ENCODE data around the gene PTPRN2. TPM values are rescaled to one million over a fixed set of nuclear protein-coding genes. Genes with fewer than 3 reads are reported as not detected.

The PTPRN2 gene
- total RNA-seq, 1 experiment from 2014 or later: 1.1 TPM

- Histone ChIP-seq H3K4me3 (ENCODE audit: low read depth in 2 of 2, low read length in 2 of 2) (no peak overlapping the region), H3K4me1 (ENCODE audit: control insufficient read depth, insufficient read depth, low read length) (no peaks in the 10 kb centered on the region), H3K27me3 (ENCODE audit: control insufficient read depth, insufficient read depth, low read length) (peaks cover 2% of the 10 kb centered on the region), H3K36me3 (ENCODE audit: control insufficient read depth, insufficient read depth, low read length) (no peaks in the 10 kb centered on the region), H3K9me3 (ENCODE audit: control insufficient read depth, insufficient read depth, low read depth, low read length) (no peaks in the 10 kb centered on the region), H3K27ac (ENCODE audit: low read length) (no peak overlapping the region)
- no peak for DNase-seq (ENCODE audit: low read depth, low spot score)
- in situ Hi-C loops (cut with HindIII; ENCODE audit: low pct_unique_long_range_greater_than_20kb, low sequenced_read_pairs) (no loop called here), intact Hi-C loops (cut with micrococcal nuclease; ENCODE audit: unreplicated experiment) (no loop called here)
- ChIA-PET CTCF (interaction anchor here (0.6 kb wide), 1 partner anchor 1030 kb away, joined by 4 read pairs; no protein-coding TSS in a partner anchor), POLR2A (no interaction called here)
- no peak for ATAC-seq
- TF ChIP-seq SIN3A (IDR thresholded peaks at IDR 0.05; ENCODE audit: borderline replicate concordance, insufficient read depth, low read depth, low read length) (no peak), TCF7L2 (IDR thresholded peaks at IDR 0.05; ENCODE audit: low read depth, low read length) (no peak), REST (IDR thresholded peaks at IDR 0.05; ENCODE audit: insufficient read depth in 1 of 2, low read depth in 2 of 2, low read length in 1 of 2) (no peak), POLR2AphosphoS5 (IDR thresholded peaks at IDR 0.05; ENCODE audit: low read depth, low read length) (no peak), CTCF (IDR thresholded peaks at IDR 0.05) (no peak)
- BruUV-seq (replicated peaks): no TSS peak
Observed at GRCh38 chr7:158469396-158470051, 118.1 kb downstream of the PTPRN2 start.

- POLR2A ChIA-PET: no interaction called here
- peaks cover 2% of the 10 kb centered on the region for H3K27me3 ChIP-seq (ENCODE audit: control insufficient read depth, insufficient read depth, low read length)
- TF ChIP-seq REST (IDR thresholded peaks at IDR 0.05; ENCODE audit: insufficient read depth in 1 of 2, low read depth in 2 of 2, low read length in 1 of 2): no peak
- TF ChIP-seq TCF7L2 (IDR thresholded peaks at IDR 0.05; ENCODE audit: low read depth, low read length): no peak
- no peak for TF ChIP-seq SIN3A (IDR thresholded peaks at IDR 0.05; ENCODE audit: borderline replicate concordance, insufficient read depth, low read depth, low read length)
- TF ChIP-seq POLR2AphosphoS5 (IDR thresholded peaks at IDR 0.05; ENCODE audit: low read depth, low read length): no peak
- TF ChIP-seq CTCF (IDR thresholded peaks at IDR 0.05): no peak
- CTCF ChIA-PET: interaction anchor here (0.6 kb wide), 1 partner anchor 1029 kb away, joined by 4 read pairs; no protein-coding TSS in a partner anchor
- no peaks in the 10 kb centered on the region for H3K36me3 ChIP-seq (ENCODE audit: control insufficient read depth, insufficient read depth, low read length)
- no peak for ATAC-seq
- H3K4me1 ChIP-seq (ENCODE audit: control insufficient read depth, insufficient read depth, low read length): no peaks in the 10 kb centered on the region
- no peaks in the 10 kb centered on the region for H3K9me3 ChIP-seq (ENCODE audit: control insufficient read depth, insufficient read depth, low read depth, low read length)
- BruUV-seq (replicated peaks): no TSS peak
- intact Hi-C loops (cut with micrococcal nuclease; ENCODE audit: unreplicated experiment): no loop called here
- no peak overlapping the region for H3K4me3 ChIP-seq (ENCODE audit: low read depth in 2 of 2, low read length in 2 of 2)
- no peak for DNase-seq (ENCODE audit: low read depth, low spot score)
- no peak overlapping the region for H3K27ac ChIP-seq (ENCODE audit: low read length)
- in situ Hi-C loops (cut with HindIII; ENCODE audit: low pct_unique_long_range_greater_than_20kb, low sequenced_read_pairs): no loop called here
Observed at GRCh38 chr7:158468700-158469296, 118.8 kb downstream of the PTPRN2 start.
